ENCODE results near the gene PRDX1. TPM values are rescaled to one million over a fixed set of nuclear protein-coding genes. Genes with fewer than 3 reads are reported as not detected.
"Not testable (repeated sequence)": the region's sequence is repeated elsewhere in the genome, so short reads cannot be mapped to it uniquely, and the experiment has no call there.

Gene PRDX1
- total RNA-seq, 1 donor from 2014 or later: 319 TPM

GRCh38 chr1:45510972-45511527 lies 10.6 kb downstream of the PRDX1 start:
- no peak for ATAC-seq (ENCODE audit: poor library complexity)
- DNase-seq: no peak
- intact Hi-C loops (cut with DNase I): loop anchor here (5.0 kb wide), 1 partner anchor 56 kb away; no protein-coding TSS in a partner anchor

DNA sequence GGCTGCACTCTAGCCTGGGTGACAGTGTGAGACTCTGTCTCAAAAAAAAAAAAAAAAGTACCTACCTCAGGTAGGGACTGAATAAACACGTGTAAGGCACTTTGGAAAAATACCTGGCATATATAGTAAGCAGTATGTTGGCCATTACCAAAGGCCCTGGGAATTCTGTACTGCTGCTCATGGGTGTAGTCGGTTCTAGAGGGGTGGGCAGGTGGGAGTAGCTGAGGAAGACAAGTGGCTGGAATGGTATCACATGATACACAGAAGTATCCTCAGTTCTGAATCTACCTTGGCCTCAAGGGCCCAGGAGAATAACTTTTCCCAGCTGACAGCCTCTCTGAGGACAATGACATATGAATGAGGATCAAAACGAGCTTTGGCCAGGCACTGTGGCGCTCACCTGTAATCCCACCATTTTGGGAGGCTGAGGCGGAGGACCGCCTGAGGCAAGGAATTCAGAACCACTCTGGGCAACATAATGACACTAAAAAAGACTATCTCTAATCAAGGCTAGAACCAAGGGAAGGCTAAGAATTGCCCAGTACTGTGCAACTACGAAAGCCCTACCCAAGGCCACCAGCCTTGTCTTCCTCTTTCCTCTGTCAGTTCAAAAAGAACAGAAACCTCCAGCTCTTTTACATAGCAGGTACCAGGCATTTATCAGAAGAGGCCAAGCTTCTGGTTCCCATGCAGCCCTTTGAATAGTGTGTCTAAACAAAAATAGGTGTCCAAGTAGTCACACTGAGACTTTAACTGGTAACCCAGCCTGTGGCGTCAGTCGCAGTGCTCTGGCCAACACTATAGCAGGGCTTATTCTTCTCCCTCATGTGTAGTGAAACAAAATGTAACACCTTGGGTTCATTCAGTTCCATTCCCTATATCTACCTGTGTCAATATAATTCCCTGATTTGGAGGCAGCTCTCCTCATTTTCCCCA lies 11.4 kb downstream of the PRDX1 start:
- ATAC-seq (ENCODE audit: poor library complexity): no peak
- no peak for DNase-seq
- intact Hi-C loops (cut with DNase I): loop anchor here (5.0 kb wide), 1 partner anchor 57 kb away; no protein-coding TSS in a partner anchor

DNA sequence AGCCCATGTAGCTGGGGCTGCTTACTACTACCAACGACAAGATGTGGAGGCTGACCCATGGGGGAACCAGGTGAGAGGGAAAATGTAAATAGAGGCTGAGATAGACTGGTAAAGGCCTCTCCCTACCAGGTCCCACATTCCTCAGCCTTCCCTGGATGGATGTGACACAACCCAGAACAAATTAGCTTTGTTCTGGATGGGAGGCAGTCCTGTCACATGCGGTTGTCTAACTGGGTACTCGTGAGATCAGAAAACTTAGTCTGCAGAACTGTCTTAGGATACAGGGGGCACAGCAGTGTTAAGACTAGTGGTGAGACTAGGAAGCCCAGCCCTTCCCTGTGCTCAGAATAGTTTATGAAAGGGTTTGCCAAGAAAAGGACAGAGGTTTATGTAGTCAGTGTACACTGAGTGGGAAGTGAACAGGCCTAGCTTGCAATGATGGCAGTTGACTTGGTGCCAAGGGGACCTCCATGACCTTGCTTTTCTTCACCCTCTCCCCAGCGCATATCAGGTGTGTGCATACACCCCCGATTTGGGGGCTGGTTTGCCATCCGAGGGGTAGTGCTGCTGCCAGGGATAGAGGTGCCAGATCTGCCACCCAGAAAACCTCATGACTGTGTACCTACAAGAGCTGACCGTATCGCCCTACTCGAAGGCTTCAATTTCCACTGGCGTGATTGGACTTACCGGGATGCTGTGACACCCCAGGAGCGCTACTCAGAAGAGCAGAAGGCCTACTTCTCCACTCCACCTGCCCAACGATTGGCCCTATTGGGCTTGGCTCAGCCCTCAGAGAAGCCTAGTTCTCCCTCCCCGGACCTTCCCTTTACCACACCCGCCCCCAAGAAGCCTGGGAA lies 13.2 kb downstream of the PRDX1 start:
- DNase-seq (no peak), ATAC-seq (ENCODE audit: poor library complexity) (peak; percentile 71)
- intact Hi-C loops (cut with DNase I): no loop called here

GRCh38 chr1:45507893-45508292 lies 13.8 kb downstream of the PRDX1 start:
- intact Hi-C loops (cut with DNase I): no loop called here
- DNase-seq (no peak), ATAC-seq (ENCODE audit: poor library complexity) (no peak)

DNA sequence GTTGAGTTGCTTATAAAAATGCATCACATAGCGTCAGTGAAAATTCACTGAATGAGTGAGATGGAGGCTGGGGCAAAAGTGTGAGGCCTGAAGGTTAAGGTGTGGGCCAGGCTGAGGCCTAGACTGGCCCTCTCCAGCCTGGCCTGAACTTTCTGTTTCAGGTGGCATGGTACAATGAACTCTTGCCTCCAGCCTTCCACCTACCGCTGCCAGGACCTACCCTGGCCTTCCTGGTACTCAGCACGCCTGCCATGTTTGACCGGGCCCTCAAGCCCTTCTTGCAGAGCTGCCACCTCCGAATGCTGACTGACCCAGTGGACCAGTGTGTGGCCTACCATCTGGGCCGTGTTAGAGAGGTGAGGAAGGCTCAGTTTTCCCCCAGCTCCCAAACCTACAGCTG lies 14.5 kb downstream of the PRDX1 start:
- intact Hi-C loops (cut with DNase I): no loop called here
- no peak for ATAC-seq (ENCODE audit: poor library complexity)

GRCh38 chr1:45503462-45504360 lies 18.0 kb downstream of the PRDX1 start:
- ATAC-seq (ENCODE audit: poor library complexity) (no peak), DNase-seq (no peak)
- intact Hi-C loops (cut with DNase I): no loop called here

More for the DNA sequence above, 14.5 kb downstream of the PRDX1 start:
- DNase-seq: no peak

GRCh38 chr1:45501505-45501859 lies 20.2 kb downstream of the PRDX1 start:
- intact Hi-C loops (cut with DNase I): no loop called here
- ATAC-seq (ENCODE audit: poor library complexity) (no peak), DNase-seq (no peak)

- intact Hi-C loops (cut with DNase I): no loop called here
- ATAC-seq (ENCODE audit: poor library complexity) (no peak), DNase-seq (no peak)
Measured at GRCh38 chr1:45499415-45499769, 22.3 kb downstream of the PRDX1 start.

DNA sequence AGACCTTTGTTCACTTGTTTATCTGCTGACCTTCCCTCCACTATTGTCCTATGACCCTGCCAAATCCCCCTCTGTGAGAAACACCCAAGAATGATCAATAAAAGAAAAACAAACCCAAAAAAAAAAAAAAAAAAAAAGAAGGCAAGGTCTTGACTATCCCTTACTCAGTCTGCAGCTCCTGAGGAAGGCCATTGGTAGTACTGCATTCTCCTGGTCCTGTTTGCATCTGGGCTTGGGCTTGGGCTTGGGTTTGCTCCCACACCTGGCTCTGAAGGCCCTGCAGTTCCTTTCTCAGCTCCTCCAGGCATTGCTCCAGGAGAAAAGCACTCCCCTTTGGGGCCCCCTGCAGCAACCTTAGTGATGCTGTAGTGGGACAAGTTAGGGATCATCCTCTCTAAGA lies 23.4 kb downstream of the PRDX1 start:
- DNase-seq (no peak), ATAC-seq (ENCODE audit: poor library complexity) (no peak)
- intact Hi-C loops (cut with DNase I): no loop called here

DNA sequence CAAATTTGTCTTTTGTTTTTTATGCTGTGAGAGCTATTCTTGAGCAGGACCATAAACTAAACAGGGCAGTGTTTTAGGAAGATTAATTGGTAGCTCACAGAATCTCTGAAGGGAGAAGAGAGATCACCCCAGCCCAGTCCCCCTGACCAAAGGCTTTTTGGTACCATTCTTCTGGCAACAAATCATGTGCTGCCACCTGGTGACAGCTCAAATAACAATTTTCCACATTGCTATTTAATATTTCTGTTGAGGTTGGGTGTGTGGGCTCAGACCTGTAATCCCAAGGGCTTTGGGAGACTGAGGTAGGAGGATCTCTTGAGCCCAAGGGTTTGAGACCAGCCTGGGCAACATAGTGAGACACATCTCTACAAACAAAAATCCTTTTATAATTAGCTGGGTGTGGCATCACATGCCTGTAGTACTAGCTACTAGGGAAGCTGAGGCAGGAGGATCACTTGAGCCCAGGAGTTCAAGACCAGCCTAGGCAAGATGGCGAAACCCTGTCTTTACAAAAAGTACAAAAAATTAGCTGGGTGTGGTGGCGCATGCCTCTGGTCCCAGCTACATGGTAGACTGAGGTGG lies 28.5 kb downstream of the PRDX1 start:
- intact Hi-C loops (cut with DNase I): loop anchor here (2.0 kb wide), 1 partner anchor 132 kb away; no protein-coding TSS in a partner anchor
- DNase-seq: no peak

GRCh38 chr1:45492691-45493090 lies 29.0 kb downstream of the PRDX1 start:
- ATAC-seq (ENCODE audit: poor library complexity) (no peak), DNase-seq (no peak)
- intact Hi-C loops (cut with DNase I): loop anchor here (2.0 kb wide), 1 partner anchor 132 kb away; no protein-coding TSS in a partner anchor

More for the DNA sequence above, 28.5 kb downstream of the PRDX1 start:
- no peak for ATAC-seq (ENCODE audit: poor library complexity)

DNA sequence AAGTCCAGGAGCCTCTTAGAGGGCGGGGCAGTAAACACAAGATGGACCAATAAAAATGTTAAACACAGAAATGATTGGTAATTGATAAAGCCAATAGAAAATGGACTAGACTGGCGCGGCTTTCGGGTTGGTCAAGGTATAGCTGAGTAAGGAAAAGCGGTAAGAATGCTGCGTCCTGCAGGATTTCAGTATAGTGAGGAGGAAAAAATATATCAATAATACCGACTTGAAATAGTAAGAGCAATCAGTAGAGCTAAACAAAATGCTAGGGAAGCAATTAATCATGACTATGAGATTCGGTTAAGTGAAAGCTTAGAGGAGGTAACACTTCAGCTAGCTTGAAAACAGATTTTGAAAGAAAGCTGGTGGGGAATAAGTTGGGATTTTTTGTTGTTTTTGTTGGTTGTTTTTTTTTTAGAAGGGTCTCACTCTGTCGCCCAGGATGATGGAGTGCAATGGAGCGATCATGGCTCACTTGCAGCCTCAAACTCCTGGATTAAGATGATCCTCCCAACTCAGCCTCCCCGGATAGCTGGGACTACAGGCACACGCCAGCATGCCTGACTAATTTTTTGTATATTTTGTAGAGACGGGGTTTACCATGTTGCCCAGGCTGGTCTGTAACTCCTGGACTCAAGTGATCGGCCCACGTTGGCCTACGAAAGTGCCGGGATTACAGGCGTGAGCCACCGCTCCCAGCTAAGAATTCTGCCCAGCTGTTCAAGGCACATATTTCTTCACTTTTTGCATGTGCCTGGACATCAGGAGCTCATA lies 30.0 kb downstream of the PRDX1 start:
- intact Hi-C loops (cut with DNase I): loop anchor here (2.0 kb wide), 1 partner anchor 131 kb away; no protein-coding TSS in a partner anchor
- no peak for ATAC-seq (ENCODE audit: poor library complexity)
- no peak for DNase-seq

DNA sequence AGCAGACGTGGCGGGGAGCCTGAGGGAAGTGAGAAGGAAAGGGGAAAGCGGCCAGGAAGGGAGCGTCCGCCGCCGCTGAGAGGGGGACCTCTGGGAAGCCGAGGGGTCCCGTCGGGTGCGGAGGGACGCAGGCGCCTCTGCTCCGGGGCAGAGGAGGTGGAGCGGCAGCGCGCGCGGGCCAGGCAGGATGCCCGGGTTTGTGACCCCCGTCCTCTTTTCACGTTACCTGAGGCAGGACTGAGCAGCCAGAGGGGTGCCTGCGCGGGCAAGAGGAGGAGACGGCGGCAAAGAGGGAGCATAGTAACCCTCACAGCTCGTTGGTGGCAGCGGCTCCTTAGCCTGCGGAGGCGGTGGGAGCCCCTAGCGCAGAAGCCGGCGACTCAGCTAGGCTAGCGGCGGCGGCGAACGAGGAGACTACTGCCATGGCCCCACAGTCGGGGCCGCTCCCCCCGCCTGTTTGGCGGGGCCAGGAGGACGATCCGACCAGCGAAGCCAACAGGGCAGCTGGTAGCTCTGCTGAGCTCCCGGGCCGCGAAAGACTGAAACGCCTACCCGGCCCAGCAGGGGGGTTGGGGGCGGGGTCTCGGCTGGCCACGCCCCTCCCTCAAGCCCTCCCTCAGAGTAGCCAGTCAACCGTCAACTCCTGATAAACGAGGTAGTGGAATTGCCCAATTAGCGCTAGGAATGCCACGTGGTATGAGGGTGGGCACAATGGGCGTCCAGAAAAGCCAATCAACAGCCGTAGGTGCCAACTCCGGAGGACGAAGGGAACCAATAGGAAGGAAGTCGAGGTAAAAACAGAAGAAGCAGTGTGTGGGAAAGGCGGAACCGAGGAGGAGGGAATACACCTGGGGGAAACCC lies 30.8 kb downstream of the PRDX1 start, which contains the start of gene TESK2:
Gene TESK2 (minus strand): TSS at position 538 of the 861 bp plus-strand sequence. CDS start 33,378 bp downstream, outside the sequence.
- DNase-seq (peak; percentile 97), ATAC-seq (ENCODE audit: poor library complexity) (peak; percentile 98)
- intact Hi-C loops (cut with DNase I): no loop called here

GRCh38 chr1:45490121-45490625 lies 31.5 kb downstream of the PRDX1 start:
- intact Hi-C loops (cut with DNase I): no loop called here
- DNase-seq (no peak), ATAC-seq (ENCODE audit: poor library complexity) (peak; percentile 3)

GRCh38 chr1:45489379-45489778 lies 32.3 kb downstream of the PRDX1 start:
- not testable (repeated sequence) for DNase-seq

More at GRCh38 chr1:45489379-45489778, 32.3 kb downstream of the PRDX1 start:
- ATAC-seq (ENCODE audit: poor library complexity); intact Hi-C loops (cut with DNase I): not testable (repeated sequence)

All from Right ventricle myocardium superior (tissue), 1 donor.